Transverse colon (tissue), 4 donors: ENCODE data around the gene ELMO3. TPM values are rescaled to one million over a fixed set of nuclear protein-coding genes. Genes with fewer than 3 reads are reported as not detected.

Experiments
- DNase-seq: peaks from one replicate; pipeline ENCODE4 v3.0.0-alpha.2; 2019
- H3K27ac ChIP-seq, 4 donors: fragments of 200-600 bp; sonication (generic); 2 replicates each; pipeline ENCODE4 v1.5.1; 2016 to 2018; ENCODE audit warnings: inconsistent platforms in 4 of 4
- H3K27me3 ChIP-seq: fragments of 200-600 bp; sonication (generic); 2 replicates; pipeline ENCODE4 v1.5.1; 2017; ENCODE audit warnings: inconsistent platforms
- H3K36me3 ChIP-seq, 4 donors: fragments of 200-600 bp; sonication (generic); 2 replicates each; pipeline ENCODE4 v1.5.1; 2017 to 2019; ENCODE audit warnings: inconsistent platforms in 4 of 4
- H3K4me1 ChIP-seq, 4 donors: fragments of 200-600 bp; sonication (generic); 2 replicates each; pipeline ENCODE4 v1.5.1; 2017 to 2020; ENCODE audit warnings: inconsistent platforms in 4 of 4
- H3K4me3 ChIP-seq, 4 donors: fragments of 200-600 bp; sonication (generic); 1 replicate in 1 of 4; 2 replicates in 3 of 4; pipeline versions ENCODE4 v1.5.1 to v1.6.1; 2017 to 2019; ENCODE audit warnings: inconsistent platforms in 4 of 4
- H3K9me3 ChIP-seq, 2 donors: fragments of 200-600 bp; sonication (generic); 2 replicates each; pipeline ENCODE4 v1.5.1; 2017 to 2019; ENCODE audit warnings: inconsistent platforms in 2 of 2
- CTCF ChIP-seq, 5 experiments: fragments of 200-600 bp in 3 of 5; fragments of 450-650 bp in 2 of 5; sonication (generic) in 3 of 5; IDR thresholded peaks; 1 replicate in 2 of 5; 2 replicates in 3 of 5; pipeline ENCODE4 v1.5.1; 2016 to 2017; ENCODE audit warnings: antibody characterized with exemption in 5 of 5, inconsistent platforms in 3 of 5, mild to moderate bottlenecking in 2 of 5, moderate library complexity in 1 of 5
- EP300 ChIP-seq: sonication (generic); formaldehyde crosslinking; IDR thresholded peaks from one replicate; pipeline ENCODE4 v1.6.1; 2017; ENCODE audit warnings: antibody characterized with exemption, low read depth
- POLR2A ChIP-seq: fragments of 450-650 bp; IDR thresholded peaks from one replicate; pipeline ENCODE4 v1.6.1; 2016; ENCODE audit warnings: antibody characterized with exemption, mild to moderate bottlenecking, moderate library complexity
- POLR2AphosphoS5 ChIP-seq, 3 donors: sonication (generic); formaldehyde crosslinking; IDR thresholded peaks; one replicate each; pipeline ENCODE4 v1.6.1; 2016; ENCODE audit warnings: antibody characterized with exemption in 3 of 3
- WGBS, 2 donors: methylation state at CpG; one replicate each; pipeline ENCODE4 v1.1.5; 2018; ENCODE audit warnings: low coverage in 1 of 2; 5-methylcytosine and 5-hydroxymethylcytosine counted together
- in situ Hi-C, 4 donors: fragments of 200-750 bp; cut with MboI; loops; one replicate each; pipeline versions ENCODE4 v1.15.0 to v1.15.1; 2017; ENCODE audit warnings: low sequenced_read_pairs in 3 of 4, low pct_ligation_motif_present in 1 of 4, low pct_unique_long_range_greater_than_20kb in 1 of 4
- intact Hi-C: fragments of 100-400 bp; cut with DNase I; formaldehyde crosslinking; loops from one replicate; pipeline ENCODE4 v1.15.1; 2023; ENCODE audit warnings: low total_unique reads
- small RNA-seq, 4 donors: library from RNA; depleted of rRNA; stranded (forward); fragments of <200 nt; gene quantifications; one replicate each; pipeline ENCODE3, GENCODE V24; 2016
- total RNA-seq, 4 donors: library from RNA; depleted of rRNA; stranded (reverse); fragments of >200 nt; gene quantifications; one replicate each; pipeline ENCODE4 v1.1.0, GENCODE V29; 2016

The ELMO3 gene
- total RNA-seq, 4 donors from 2014 or later = 61.0 to 91.5 (median 77.7) TPM

- H3K27me3 ChIP-seq = peaks cover 33% of the 10 kb centered on the region
- H3K27ac ChIP-seq = peak within 1 kb of the TSS; percentile 14 to 95 (median 94)
- H3K4me3 ChIP-seq = peak within 1 kb of the TSS; percentile 15 to 84 (median 39)
- peaks cover 29 to 42% (median 39%) of the 10 kb centered on the region in 4 donors for H3K4me1 ChIP-seq
- DNase-seq = no peak
- in situ Hi-C loops = no loop called here
- TF ChIP-seq CTCF (IDR thresholded peaks at IDR 0.05) = peak in 1 of 5 experiments; percentile 16
- TF ChIP-seq POLR2A = no peak
- no peak for TF ChIP-seq EP300
- no peak for TF ChIP-seq POLR2AphosphoS5 (IDR thresholded peaks at IDR 0.05)
- no peaks in the 10 kb centered on the region for H3K36me3 ChIP-seq
- H3K9me3 ChIP-seq = no peaks in the 10 kb centered on the region
- WGBS, 2 donors = 0 to 1% methylated on average over 8 to 60 of the region's 75 CpGs
- intact Hi-C loops = no loop called here
Measured at GRCh38 chr16:67248401-67249177, 49.7 kb downstream of the ELMO3 start, which contains the start of gene SLC9A5. Gene SLC9A5 (plus strand): TSS chr16:67248979. CDS start chr16:67249015, 36 bp downstream.

GRCh38 chr16:67249178-67250044 is 50.5 kb downstream of the ELMO3 start:
- no peaks in the 10 kb centered on the region for H3K9me3 ChIP-seq
- peaks cover 23 to 33% (median 32%) of the 10 kb centered on the region in 4 donors for H3K4me1 ChIP-seq
- no peak overlapping the region for H3K27ac ChIP-seq
- WGBS, 2 donors = 29 to 45% methylated on average over 2 to 20 of the region's 22 CpGs
- peaks cover 33% of the 10 kb centered on the region for H3K27me3 ChIP-seq
- no peak for DNase-seq
- intact Hi-C loops = no loop called here
- no peaks in the 10 kb centered on the region for H3K36me3 ChIP-seq
- in situ Hi-C loops = no loop called here
- TF ChIP-seq POLR2AphosphoS5 (IDR thresholded peaks at IDR 0.05) (no peak), CTCF (IDR thresholded peaks at IDR 0.05) (no peak), POLR2A (no peak), EP300 (no peak)
- peak overlapping the region in 3 of 4 donors; percentile 27 to 84 (median 51) for H3K4me3 ChIP-seq

GRCh38 chr16:67250045-67250327 is 51.1 kb downstream of the ELMO3 start:
- no peaks in the 10 kb centered on the region for H3K36me3 ChIP-seq
- no peak overlapping the region for H3K27ac ChIP-seq
- H3K4me3 ChIP-seq = no peak overlapping the region
- no peak for DNase-seq
- peaks cover 17 to 28% (median 26%) of the 10 kb centered on the region in 4 donors for H3K4me1 ChIP-seq
- intact Hi-C loops = no loop called here
- WGBS, 2 donors = 77 to 89% methylated on average over 3 to 4 of the region's 4 CpGs
- in situ Hi-C loops = no loop called here
- H3K9me3 ChIP-seq = no peaks in the 10 kb centered on the region
- peaks cover 33% of the 10 kb centered on the region for H3K27me3 ChIP-seq
- no peak for TF ChIP-seq EP300

GRCh38 chr16:67252609-67253497 is 53.9 kb downstream of the ELMO3 start:
- Histone ChIP-seq H3K36me3 (no peaks in the 10 kb centered on the region), H3K4me1 (peaks cover 6 to 14% (median 13%) of the 10 kb centered on the region in 4 donors), H3K27me3 (peaks cover 33% of the 10 kb centered on the region), H3K27ac (no peak overlapping the region), H3K4me3 (no peak overlapping the region), H3K9me3 (no peaks in the 10 kb centered on the region)
- TF ChIP-seq EP300 = no peak
- TF ChIP-seq CTCF (IDR thresholded peaks at IDR 0.05) = no peak
- TF ChIP-seq POLR2A = no peak
- no peak for TF ChIP-seq POLR2AphosphoS5 (IDR thresholded peaks at IDR 0.05)
- DNase-seq = no peak
- in situ Hi-C loops = no loop called here
- WGBS, 2 donors = 83 to 89% methylated on average over 1 to 4 of the region's 4 CpGs
- intact Hi-C loops = no loop called here

Small RNA genes lying within 50 kb of the gene (small RNA-seq; reads per million reads assigned to genes)
- 6.3 to 13.5 (median 11.1) reads per million in 4 donors for gene MIR328

Other genes starting within 250 kb of the ELMO3 start
- 100 to 1,000 TPM; 247 to 616 (median 291) TPM for gene CES3, start 237.9 kb upstream of the ELMO3 start, total RNA-seq
- gene CES4A, start 210.5 kb upstream of the ELMO3 start, total RNA-seq = 10 to 100 TPM in 3 of 4 donors, 1 to 10 TPM in 1; 9.7 to 24.7 (median 15.7) TPM
- gene CBFB, start 170.0 kb upstream of the ELMO3 start, total RNA-seq = 100 to 1,000 TPM in 1 of 4 donors, 10 to 100 TPM in 3; 19.7 to 106 (median 33.1) TPM
- 10 to 100 TPM; 13.3 to 23.8 (median 17.7) TPM for gene PHAF1, start 89.2 kb upstream of the ELMO3 start, total RNA-seq
- gene B3GNT9, start 48.1 kb upstream of the ELMO3 start, total RNA-seq = 10 to 100 TPM in 1 of 4 donors, 1 to 10 TPM in 3; 1.5 to 69.1 (median 5.5) TPM
- 10 to 100 TPM; 32.2 to 74.8 (median 42.0) TPM for gene TRADD, start 39.2 kb upstream of the ELMO3 start, total RNA-seq
- gene FBXL8, start 39.2 kb upstream of the ELMO3 start, total RNA-seq = 10 to 100 TPM; 30.0 to 91.1 (median 55.1) TPM
- 100 to 1,000 TPM in 1 of 4 donors, 10 to 100 TPM in 3; 29.5 to 136 (median 76.6) TPM for gene HSF4, start 34.4 kb upstream of the ELMO3 start, total RNA-seq
- 10 to 100 TPM; 39.5 to 65.9 (median 41.2) TPM for gene NOL3, start 28.6 kb upstream of the ELMO3 start, total RNA-seq
- gene MATCAP1, start 15.2 kb upstream of the ELMO3 start, total RNA-seq = 100 to 1,000 TPM in 1 of 4 donors, 10 to 100 TPM in 3; 27.6 to 220 (median 32.5) TPM
- 1 to 10 TPM in 2 of 4 donors, not detected in 2; 3.0 to 6.7 TPM for gene EXOC3L1, start 9.0 kb upstream of the ELMO3 start, total RNA-seq
- gene E2F4, start 7.0 kb upstream of the ELMO3 start, total RNA-seq = 100 to 1,000 TPM in 3 of 4 donors, 10 to 100 TPM in 1; 97.5 to 224 (median 159) TPM
- gene TMEM208, start 28.0 kb downstream of the ELMO3 start, total RNA-seq = 10 to 100 TPM in 3 of 4 donors, not detected in 1; 29.5 to 50.2 (median 39.3) TPM
- 100 to 1,000 TPM in 1 of 4 donors, 10 to 100 TPM in 3; 25.1 to 177 (median 33.6) TPM for gene FHOD1, start 48.4 kb downstream of the ELMO3 start, total RNA-seq
- 1 to 10 TPM in 3 of 4 donors, under 1 TPM in 1; 0.55 to 4.5 (median 1.5) TPM for gene SLC9A5, start 49.8 kb downstream of the ELMO3 start, total RNA-seq
- 10 to 100 TPM in 2 of 4 donors, 1 to 10 TPM in 1, under 1 TPM in 1; 0.80 to 12.2 (median 8.7) TPM for gene PLEKHG4, start 80.4 kb downstream of the ELMO3 start, total RNA-seq
- not detected for gene KCTD19, start 127.6 kb downstream of the ELMO3 start, total RNA-seq
- under 1 TPM in 1 of 4 donors, not detected in 3; 0.79 TPM for gene LRRC36, start 127.7 kb downstream of the ELMO3 start, total RNA-seq
- gene TPPP3, start 194.4 kb downstream of the ELMO3 start, total RNA-seq = 10 to 100 TPM in 1 of 4 donors, 1 to 10 TPM in 2, not detected in 1; 3.5 to 20.9 (median 5.7) TPM
- 10 to 100 TPM in 2 of 4 donors, 1 to 10 TPM in 2; 7.1 to 36.3 (median 20.5) TPM for gene ZDHHC1, start 217.3 kb downstream of the ELMO3 start, total RNA-seq
- 1,000 to 10,000 TPM in 1 of 4 donors, 100 to 1,000 TPM in 3; 667 to 1,081 (median 790) TPM for gene HSD11B2, start 232.0 kb downstream of the ELMO3 start, total RNA-seq